Heart left ventricle (tissue), 16 donors: ENCODE data around the gene SYMPK. TPM values are rescaled to one million over a fixed set of nuclear protein-coding genes. Genes with fewer than 3 reads are reported as not detected.

ENCODE experiments used
- ATAC-seq, 4 donors: fragments of 200-7000 bp; cut with Tn5 transposase; one replicate each; pipeline ENCODE4 v1.9.1; 2020 to 2022; ENCODE audit warnings: moderate library complexity in 4 of 4, mild to moderate bottlenecking in 3 of 4, moderate number of reproducible peaks in 1 of 4
- DNase-seq, 5 donors: peaks; one replicate each; pipeline ENCODE4 v3.0.0-alpha.2; 2020
- H3K27ac ChIP-seq, 12 donors: fragments of 200-600 bp; sonication (generic) in 4 of 12; one replicate each; pipeline versions ENCODE4 v1.5.0 to v1.8.0; 2016 to 2022; ENCODE audit warnings: mild to moderate bottlenecking in 2 of 12
- H3K27me3 ChIP-seq, 9 donors: fragments of 200-600 bp; sonication (generic) in 2 of 9; one replicate each; pipeline versions ENCODE4 v1.5.1 to v1.8.0; 2016 to 2022; ENCODE audit warnings: mild to moderate bottlenecking in 3 of 9
- H3K36me3 ChIP-seq, 9 donors: fragments of 200-600 bp; sonication (generic) in 2 of 9; one replicate each; pipeline versions ENCODE4 v1.5.0 to v1.8.0; 2018 to 2022; ENCODE audit warnings: mild to moderate bottlenecking in 2 of 9
- H3K4me1 ChIP-seq, 12 donors: fragments of 200-600 bp; sonication (generic) in 4 of 12; one replicate each; pipeline versions ENCODE4 v1.5.0 to v1.8.0; 2016 to 2022; ENCODE audit warnings: mild to moderate bottlenecking in 3 of 12
- H3K4me3 ChIP-seq, 12 donors: fragments of 200-600 bp; sonication (generic) in 4 of 12; one replicate each; pipeline versions ENCODE4 v1.5.0 to v1.8.0; 2017 to 2022; ENCODE audit warnings: mild to moderate bottlenecking in 9 of 12, moderate library complexity in 4 of 12
- H3K9me3 ChIP-seq, 12 donors: fragments of 200-600 bp; sonication (generic) in 4 of 12; one replicate each; pipeline versions ENCODE4 v1.5.0 to v1.8.0; 2016 to 2022; ENCODE audit warnings: mild to moderate bottlenecking in 1 of 12
- POLR2A ChIP-seq, 2 donors: fragments of 450-650 bp; IDR thresholded peaks; one replicate each; pipeline ENCODE4 v1.6.1; 2017; ENCODE audit warnings: antibody characterized with exemption in 2 of 2, mild to moderate bottlenecking in 2 of 2, moderate library complexity in 2 of 2
- WGBS, 4 donors: extraction: QIAGEN DNeasy Blood & Tissue Kit in 2 of 4; methylation state at CpG; one replicate each; pipeline versions ENCODE4 v1.1.5 to v1.1.7; 2013 to 2018; 5-methylcytosine and 5-hydroxymethylcytosine counted together
- intact Hi-C, 10 donors: fragments of 100-400 bp; cut with DNase I; formaldehyde crosslinking; loops; one replicate each; pipeline versions ENCODE4 v1.11.1 to v1.14.2; 2022
- polyA plus RNA-seq, 2 donors: library from polyadenylated mRNA; stranded (reverse); fragments of 200-250 nt; gene quantifications; one replicate each; pipeline ENCODE4 v1.2.3, GENCODE V29; 2013
- total RNA-seq, 9 donors: library from RNA; depleted of rRNA in 2 of 9; stranded (reverse); fragments of >200 nt in 2 of 9; fragmentation: NEBNext Ultra II Directional in 3 of 9; extraction: Animal tissue kit (Norgen Biotek cat#: 25700) in 3 of 9; gene quantifications; one replicate each; pipeline versions ENCODE4 v1.1.0 to v1.2.4, GENCODE V29; 2016 to 2023
- TF ChIP-seq, protein P1 (sequence below), 12 donors: fragments of 200-600 bp; sonication (generic) in 4 of 12; IDR thresholded peaks; one replicate each; pipeline versions ENCODE4 v1.5.0 to v1.8.0; 2018 to 2022; ENCODE audit warnings: antibody characterized with exemption in 12 of 12, mild to moderate bottlenecking in 5 of 12
- donor health status: ischemic (EF 13 %, LVEDD 7.1; RV severe dilation, severe dysfunction).
- donor health status: healthy with polysubstance abuse.
- donor health status: DM: no; HTN: yes; CAD: no.
- donor health status: DM: no; HTN: no; CAD: no.
- donor health status: ischemic (EF 25% LVEDD 6.9; RV normal size, moderate dysfunction).
- donor health status: ischemic (EF 25% LVEDD 5.7; RV mildly dilated, moderate dysfunction).
- donor health status: healthy.
- donor health status: DM: yes; HTN: yes; CAD: no.
- donor health status: ischemic (EF 35%, LVEDD 5.7; RV mildly dilated, moderate dysfunction).
- donor health status: nonischemic (EF 11% LVEDD 7.7; RV severe dilation, severe dysfunction).
- donor health status: DM: yes; HTN: yes; CAD: no.
- donor health status: PGD.
- donor health status: ischemic (EF 29% LVEDD 5.4; RV normal size, mild dysfunction).
- donor health status: nonischemic (EF 23%, LVEDD 6.1; RV moderate dilation, normal function).

The SYMPK gene
- total and polyA plus RNA-seq, 11 donors, result 21.9 to 47.7 (median 34.3) TPM

DNA sequence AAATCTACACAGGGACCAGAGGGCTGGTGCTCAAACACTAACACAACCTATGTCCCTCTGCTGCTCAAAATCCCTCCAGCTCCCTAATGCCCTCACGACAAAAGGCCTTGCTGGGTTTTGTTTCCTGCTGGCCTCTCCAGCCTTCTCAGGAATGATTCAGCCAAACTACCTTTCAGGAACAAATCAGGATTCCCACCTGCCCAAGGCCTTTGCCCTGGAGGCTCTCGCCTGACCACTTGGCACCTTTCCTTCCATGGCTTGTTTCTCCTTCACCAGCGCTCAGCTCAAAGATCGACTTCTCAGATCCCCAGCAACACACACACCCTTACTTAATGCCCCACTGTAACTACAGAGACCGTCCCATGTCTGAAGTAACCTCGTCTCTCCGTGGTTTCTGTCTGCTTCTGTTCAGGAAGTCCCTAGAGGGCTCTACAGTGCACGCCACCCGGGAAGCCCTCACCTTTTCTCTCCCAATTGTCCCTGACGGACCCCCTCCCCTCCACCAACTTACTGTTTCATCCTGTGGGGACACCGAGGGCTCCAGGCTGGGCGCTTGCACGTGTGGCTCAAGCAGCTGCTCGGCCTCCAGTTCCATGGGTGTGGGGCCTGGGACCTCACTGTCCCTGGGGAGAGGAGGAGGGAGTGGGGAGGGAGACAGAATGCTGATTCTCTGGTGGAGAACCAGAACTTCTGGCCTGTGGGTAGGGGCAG lies 90.7 kb downstream of the SYMPK start:
- Histone ChIP-seq H3K27ac (peak overlapping the region in 2 of 12 donors; percentile 17 to 98), H3K9me3 (no peaks in the 10 kb centered on the region), H3K27me3 (peaks cover 0 to 49% (median 0%) of the 10 kb centered on the region in 9 donors), H3K36me3 (peaks cover 0 to 52% (median 36%) of the 10 kb centered on the region in 9 donors), H3K4me3 (no peak overlapping the region), H3K4me1 (peaks cover 0 to 34% (median 8%) of the 10 kb centered on the region in 12 donors)
- intact Hi-C loops, result loop anchor here in 1 of 10 donors (2.0 kb wide), 1 partner anchor 27 kb away; no protein-coding TSS in a partner anchor
- TF ChIP-seq, protein P1, sequence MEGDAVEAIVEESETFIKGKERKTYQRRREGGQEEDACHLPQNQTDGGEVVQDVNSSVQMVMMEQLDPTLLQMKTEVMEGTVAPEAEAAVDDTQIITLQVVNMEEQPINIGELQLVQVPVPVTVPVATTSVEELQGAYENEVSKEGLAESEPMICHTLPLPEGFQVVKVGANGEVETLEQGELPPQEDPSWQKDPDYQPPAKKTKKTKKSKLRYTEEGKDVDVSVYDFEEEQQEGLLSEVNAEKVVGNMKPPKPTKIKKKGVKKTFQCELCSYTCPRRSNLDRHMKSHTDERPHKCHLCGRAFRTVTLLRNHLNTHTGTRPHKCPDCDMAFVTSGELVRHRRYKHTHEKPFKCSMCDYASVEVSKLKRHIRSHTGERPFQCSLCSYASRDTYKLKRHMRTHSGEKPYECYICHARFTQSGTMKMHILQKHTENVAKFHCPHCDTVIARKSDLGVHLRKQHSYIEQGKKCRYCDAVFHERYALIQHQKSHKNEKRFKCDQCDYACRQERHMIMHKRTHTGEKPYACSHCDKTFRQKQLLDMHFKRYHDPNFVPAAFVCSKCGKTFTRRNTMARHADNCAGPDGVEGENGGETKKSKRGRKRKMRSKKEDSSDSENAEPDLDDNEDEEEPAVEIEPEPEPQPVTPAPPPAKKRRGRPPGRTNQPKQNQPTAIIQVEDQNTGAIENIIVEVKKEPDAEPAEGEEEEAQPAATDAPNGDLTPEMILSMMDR (IDR thresholded peaks at IDR 0.05), result no peak
- no peak for TF ChIP-seq POLR2A (IDR thresholded peaks at IDR 0.05)
- no peak for ATAC-seq
- no peak for DNase-seq
- WGBS, 4 donors, result 75 to 79% (median 77%) methylated on average over 14 of the region's 14 CpGs

DNA sequence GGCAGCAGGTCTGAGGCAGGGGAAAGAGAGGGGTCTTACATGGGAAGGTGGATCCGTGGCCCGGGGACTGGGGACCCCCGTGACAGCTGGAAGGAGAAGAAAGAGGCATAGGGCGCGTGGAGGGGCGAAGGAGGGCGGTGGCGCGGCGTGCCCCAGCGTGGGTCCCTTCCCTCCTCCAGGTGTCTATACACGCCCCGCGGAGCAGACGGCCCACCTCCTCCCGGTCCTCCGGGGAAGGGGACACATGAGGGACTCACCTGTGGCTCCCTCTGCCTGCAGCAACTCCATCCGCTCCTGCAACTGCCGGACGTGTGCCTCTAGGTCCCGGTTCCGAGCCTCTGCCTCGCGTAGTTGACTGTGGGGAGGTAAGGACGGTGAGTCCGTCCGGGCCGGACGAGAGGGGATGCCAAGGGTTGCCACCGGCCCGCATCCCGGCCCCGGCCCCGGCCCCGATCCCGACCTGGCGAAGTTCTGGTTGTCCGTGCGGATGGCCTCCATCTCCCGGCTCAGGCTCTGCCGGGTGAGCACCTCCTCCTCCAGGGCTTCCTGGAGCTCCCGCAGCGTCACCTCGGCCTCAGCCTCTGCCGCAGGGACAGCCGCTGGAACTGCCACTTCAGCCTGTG lies 91.5 kb downstream of the SYMPK start:
- peak in 2 of 5 donors; percentile 39 to 73 for DNase-seq
- Histone ChIP-seq H3K9me3 (no peaks in the 10 kb centered on the region), H3K4me1 (peaks cover 0 to 42% (median 16%) of the 10 kb centered on the region in 12 donors), H3K36me3 (peaks cover 0 to 43% (median 27%) of the 10 kb centered on the region in 9 donors), H3K4me3 (peak overlapping the region in 5 of 12 donors; percentile 77 to 93 (median 80)), H3K27ac (peak overlapping the region in 11 of 12 donors; percentile 29 to 99 (median 97)), H3K27me3 (peaks cover 0 to 51% (median 0%) of the 10 kb centered on the region in 9 donors)
- ATAC-seq, result no peak
- intact Hi-C loops, result loop anchor here in 5 of 10 donors (2.0 kb wide), 4 partner anchors 21 to 29 kb away; partner anchors contain the start of gene DMWD (in 2 of the 5)
- 79 to 88% (median 83%) methylated on average over 46 of the region's 46 CpGs for WGBS, 4 donors
- no peak for TF ChIP-seq POLR2A (IDR thresholded peaks at IDR 0.05)
- TF ChIP-seq, protein P1 (IDR thresholded peaks at IDR 0.05), result no peak

DNA sequence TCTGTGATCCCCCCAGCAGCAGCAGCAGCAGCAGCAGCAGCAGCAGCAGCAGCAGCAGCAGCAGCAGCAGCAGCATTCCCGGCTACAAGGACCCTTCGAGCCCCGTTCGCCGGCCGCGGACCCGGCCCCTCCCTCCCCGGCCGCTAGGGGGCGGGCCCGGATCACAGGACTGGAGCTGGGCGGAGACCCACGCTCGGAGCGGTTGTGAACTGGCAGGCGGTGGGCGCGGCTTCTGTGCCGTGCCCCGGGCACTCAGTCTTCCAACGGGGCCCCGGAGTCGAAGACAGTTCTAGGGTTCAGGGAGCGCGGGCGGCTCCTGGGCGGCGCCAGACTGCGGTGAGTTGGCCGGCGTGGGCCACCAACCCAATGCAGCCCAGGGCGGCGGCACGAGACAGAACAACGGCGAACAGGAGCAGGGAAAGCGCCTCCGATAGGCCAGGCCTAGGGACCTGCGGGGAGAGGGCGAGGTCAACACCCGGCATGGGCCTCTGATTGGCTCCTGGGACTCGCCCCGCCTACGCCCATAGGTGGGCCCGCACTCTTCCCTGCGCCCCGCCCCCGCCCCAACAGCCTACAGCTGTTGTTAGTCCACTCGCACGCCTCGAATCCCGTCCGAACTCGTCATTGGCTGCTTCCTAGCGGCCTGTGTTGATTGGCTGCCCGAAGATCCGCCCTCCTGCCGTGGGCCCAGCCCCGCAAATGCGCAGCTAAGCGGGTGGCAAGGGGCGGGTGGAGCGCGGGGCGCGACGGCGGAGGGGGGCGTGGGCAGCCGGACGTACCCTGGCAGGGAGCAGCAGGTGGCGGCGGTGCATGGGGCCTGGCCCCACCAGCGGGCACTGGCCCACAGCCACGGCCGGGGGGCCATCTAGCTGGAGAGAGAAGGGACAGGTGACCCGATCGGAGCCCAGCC lies 92.5 kb downstream of the SYMPK start:
- peaks cover 3 to 52% (median 26%) of the 10 kb centered on the region in 12 donors for H3K4me1 ChIP-seq
- ATAC-seq, result peak; percentile 76 to 81 (median 78)

More for the DNA sequence above, 92.5 kb downstream of the SYMPK start:
- 1 to 5% (median 3%) methylated on average over 23 to 79 of the region's 79 CpGs for WGBS, 4 donors
- peak overlapping the region; percentile 86 to 99 (median 97) for H3K27ac ChIP-seq
- H3K4me3 ChIP-seq, result peak overlapping the region; percentile 28 to 93 (median 79)
- intact Hi-C loops, result loop anchor here in 7 of 10 donors (1.0 to 2.0 kb wide), 6 partner anchors 22 to 30 kb away; partner anchors contain the start of gene DMWD (in 2 of the 7)
- peaks cover 0 to 55% (median 0%) of the 10 kb centered on the region in 9 donors for H3K27me3 ChIP-seq
- H3K9me3 ChIP-seq, result no peaks in the 10 kb centered on the region
- peak in 1 of 2 donors; percentile 61 for TF ChIP-seq POLR2A (IDR thresholded peaks at IDR 0.05)
- TF ChIP-seq, protein P1 (IDR thresholded peaks at IDR 0.05), result peak; percentile 94 to 99 (median 96)
- peak; percentile 96 to 99 (median 97) for DNase-seq
- H3K36me3 ChIP-seq, result peaks cover 0 to 43% (median 24%) of the 10 kb centered on the region in 9 donors
